RWPE2 (cell line): Measurements from ENCODE around the gene PIK3R6.

Experiments used
- ATAC-seq: fragments of 200-7000 bp; cut with Tn5 transposase; 3 replicates; pipeline ENCODE4 v1.9.1; 2021; ENCODE audit warnings: low read depth
- DNase-seq: peaks from one replicate; pipeline ENCODE4 v3.0.0-alpha.2; 2020; ENCODE audit warnings: low spot score
- H3K27ac ChIP-seq: fragments of 450-650 bp; 2 replicates; pipeline ENCODE4 v1.5.1; 2017; ENCODE audit warnings: mild to moderate bottlenecking; ENCODE audit not compliant: poor library complexity, severe bottlenecking
- H3K27me3 ChIP-seq: fragments of 250-450 bp; sonication (Bioruptor Pico); 2 replicates; pipeline ENCODE4 v1.5.1; 2021; ENCODE audit warnings: mild to moderate bottlenecking, moderate library complexity; ENCODE audit not compliant: insufficient read depth, poor library complexity, severe bottlenecking
- H3K36me3 ChIP-seq: fragments of 250-450 bp; sonication (Bioruptor Pico); 2 replicates; pipeline ENCODE4 v1.5.1; 2020; ENCODE audit warnings: low read depth, mild to moderate bottlenecking, moderate library complexity
- H3K4me1 ChIP-seq: fragments of 250-450 bp; sonication (Bioruptor Pico); 2 replicates; pipeline ENCODE4 v1.5.1; 2021; ENCODE audit warnings: mild to moderate bottlenecking, moderate library complexity; ENCODE audit not compliant: insufficient read depth, poor library complexity, severe bottlenecking
- H3K4me3 ChIP-seq: fragments of 250-450 bp; sonication (Bioruptor Pico); 2 replicates; pipeline ENCODE4 v1.5.1; 2021; ENCODE audit warnings: mild to moderate bottlenecking, moderate library complexity; ENCODE audit not compliant: severe bottlenecking
- H3K9me3 ChIP-seq: fragments of 250-450 bp; sonication (Bioruptor Pico); 2 replicates; pipeline ENCODE4 v1.5.1; 2021; ENCODE audit warnings: mild to moderate bottlenecking, moderate library complexity; ENCODE audit not compliant: severe bottlenecking
- TF ChIP-seq, protein P1 (sequence below): fragments of 450-650 bp; IDR thresholded peaks from one replicate; pipeline ENCODE4 v1.5.1; 2017; ENCODE audit warnings: mild to moderate bottlenecking, moderate library complexity; ENCODE audit not compliant: poor library complexity, severe bottlenecking

Gene PIK3R6

GRCh38 chr17:8913091-8913490, 45.6 kb upstream of the PIK3R6 start:
- peaks cover 3% of the 10 kb centered on the region for H3K9me3 ChIP-seq
- no peak overlapping the region for H3K27ac ChIP-seq
- TF ChIP-seq, protein P1, sequence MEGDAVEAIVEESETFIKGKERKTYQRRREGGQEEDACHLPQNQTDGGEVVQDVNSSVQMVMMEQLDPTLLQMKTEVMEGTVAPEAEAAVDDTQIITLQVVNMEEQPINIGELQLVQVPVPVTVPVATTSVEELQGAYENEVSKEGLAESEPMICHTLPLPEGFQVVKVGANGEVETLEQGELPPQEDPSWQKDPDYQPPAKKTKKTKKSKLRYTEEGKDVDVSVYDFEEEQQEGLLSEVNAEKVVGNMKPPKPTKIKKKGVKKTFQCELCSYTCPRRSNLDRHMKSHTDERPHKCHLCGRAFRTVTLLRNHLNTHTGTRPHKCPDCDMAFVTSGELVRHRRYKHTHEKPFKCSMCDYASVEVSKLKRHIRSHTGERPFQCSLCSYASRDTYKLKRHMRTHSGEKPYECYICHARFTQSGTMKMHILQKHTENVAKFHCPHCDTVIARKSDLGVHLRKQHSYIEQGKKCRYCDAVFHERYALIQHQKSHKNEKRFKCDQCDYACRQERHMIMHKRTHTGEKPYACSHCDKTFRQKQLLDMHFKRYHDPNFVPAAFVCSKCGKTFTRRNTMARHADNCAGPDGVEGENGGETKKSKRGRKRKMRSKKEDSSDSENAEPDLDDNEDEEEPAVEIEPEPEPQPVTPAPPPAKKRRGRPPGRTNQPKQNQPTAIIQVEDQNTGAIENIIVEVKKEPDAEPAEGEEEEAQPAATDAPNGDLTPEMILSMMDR = no peak
- peaks cover 9% of the 10 kb centered on the region for H3K4me1 ChIP-seq
- no peaks in the 10 kb centered on the region for H3K27me3 ChIP-seq
- ATAC-seq (no peak), DNase-seq (no peak)
- H3K4me3 ChIP-seq = no peak overlapping the region
- H3K36me3 ChIP-seq = no peaks in the 10 kb centered on the region

- peaks cover 9% of the 10 kb centered on the region for H3K4me1 ChIP-seq
- no peak for DNase-seq
- H3K27ac ChIP-seq = no peak overlapping the region
Measured at GRCh38 chr17:8912084-8912981, 44.9 kb upstream of the PIK3R6 start.

GRCh38 chr17:8910969-8911604, 43.6 kb upstream of the PIK3R6 start:
- H3K4me1 ChIP-seq = peaks cover 5% of the 10 kb centered on the region
- TF ChIP-seq, protein P1 = no peak
- H3K27me3 ChIP-seq = no peaks in the 10 kb centered on the region
- H3K9me3 ChIP-seq = no peaks in the 10 kb centered on the region
- H3K36me3 ChIP-seq = no peaks in the 10 kb centered on the region
- ATAC-seq (no peak), DNase-seq (no peak)
- no peak overlapping the region for H3K27ac ChIP-seq
- H3K4me3 ChIP-seq = no peak overlapping the region

More at GRCh38 chr17:8912084-8912981, 44.9 kb upstream of the PIK3R6 start:
- TF ChIP-seq, protein P1 = no peak
- H3K4me3 ChIP-seq = no peak overlapping the region
- ATAC-seq = no peak
- no peaks in the 10 kb centered on the region for H3K36me3 ChIP-seq
- no peaks in the 10 kb centered on the region for H3K9me3 ChIP-seq
- no peaks in the 10 kb centered on the region for H3K27me3 ChIP-seq

DNA sequence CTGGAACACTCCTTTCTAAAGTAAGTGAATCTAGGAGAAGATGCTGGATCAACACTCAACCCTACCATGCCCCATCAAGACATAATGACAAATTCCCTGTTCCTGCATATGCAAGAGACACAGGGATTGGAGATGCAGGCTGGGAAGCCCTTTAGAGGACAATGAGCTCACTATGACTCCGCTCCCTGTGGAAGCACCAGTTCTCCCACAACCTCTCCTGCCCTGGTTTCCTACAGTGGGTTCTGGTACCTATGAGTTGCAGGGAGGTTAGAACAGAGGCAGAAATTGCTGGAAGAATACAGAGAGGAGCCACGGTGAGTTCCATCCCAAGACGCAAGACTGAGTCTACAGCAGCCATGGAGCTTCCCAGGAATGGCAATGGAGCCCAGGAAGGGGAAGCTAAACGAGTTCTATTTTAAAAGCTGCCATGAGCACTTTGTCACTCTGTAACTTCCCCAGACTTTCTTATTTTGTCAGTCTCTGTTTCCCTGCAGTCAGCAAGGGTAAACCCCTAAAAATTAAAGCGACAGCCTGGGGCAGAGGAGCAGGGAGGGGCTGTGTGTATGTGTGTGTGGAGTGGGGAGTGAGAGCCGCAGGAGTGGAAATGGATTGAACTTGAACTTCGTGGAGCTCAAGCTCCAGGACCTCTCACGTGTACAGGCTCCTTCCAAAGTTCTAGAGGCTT, 42.3 kb upstream of the PIK3R6 start:
- H3K4me3 ChIP-seq = no peak overlapping the region
- ATAC-seq (no peak), DNase-seq (no peak)
- H3K27me3 ChIP-seq = no peaks in the 10 kb centered on the region
- no peak overlapping the region for H3K27ac ChIP-seq
- H3K4me1 ChIP-seq = no peaks in the 10 kb centered on the region
- no peaks in the 10 kb centered on the region for H3K36me3 ChIP-seq
- TF ChIP-seq, protein P1 = no peak
- H3K9me3 ChIP-seq = no peaks in the 10 kb centered on the region
